Smooth muscle cell (in vitro differentiated cells): ENCODE measurements around the gene SFN. TPM values are rescaled to one million over a fixed set of nuclear protein-coding genes. Genes with fewer than 3 reads are reported as not detected.

Source experiments
- DNase-seq: peaks from one replicate; lab custom pipeline; 2025; ENCODE audit not compliant: unreplicated experiment; lab: John Stamatoyannopoulos, UW
- H2AFZ ChIP-seq: fragments of 200-600 bp; sonication (generic); 2 replicates; pipeline ENCODE4 v1.6.0; 2016; ENCODE audit warnings: antibody characterized with exemption, low read depth, mild to moderate bottlenecking
- H3F3A ChIP-seq: fragments of 200-600 bp; sonication (generic); 2 replicates; pipeline ENCODE4 v1.6.0; 2017; ENCODE audit warnings: antibody characterized with exemption, low read depth
- H3K27ac ChIP-seq: fragments of 200-600 bp; sonication (generic); 2 replicates; pipeline ENCODE4 v1.5.1; 2016; ENCODE audit warnings: low read depth, mild to moderate bottlenecking
- H3K27me3 ChIP-seq: fragments of 200-600 bp; sonication (generic); 2 replicates; pipeline ENCODE4 v1.6.1; 2016; ENCODE audit warnings: low read depth, mild to moderate bottlenecking
- H3K36me3 ChIP-seq: fragments of 200-600 bp; sonication (generic); 2 replicates; pipeline ENCODE4 v1.5.1; 2016; ENCODE audit warnings: low read depth
- H3K4me1 ChIP-seq: fragments of 200-600 bp; sonication (generic); 2 replicates; pipeline ENCODE4 v1.5.1; 2016; ENCODE audit warnings: low read depth
- H3K4me2 ChIP-seq: fragments of 200-600 bp; sonication (generic); 2 replicates; pipeline ENCODE4 v1.6.0; 2016; ENCODE audit warnings: mild to moderate bottlenecking
- H3K4me3 ChIP-seq: fragments of 200-600 bp; sonication (generic); 2 replicates; pipeline ENCODE4 v1.5.1; 2016; ENCODE audit warnings: mild to moderate bottlenecking
- H3K79me2 ChIP-seq: fragments of 200-600 bp; sonication (generic); 2 replicates; pipeline ENCODE4 v1.6.0; 2016; ENCODE audit warnings: low read depth, mild to moderate bottlenecking
- H3K9ac ChIP-seq: fragments of 200-600 bp; sonication (generic); 2 replicates; pipeline ENCODE4 v1.6.0; 2016; ENCODE audit warnings: low read depth
- H3K9me3 ChIP-seq: fragments of 200-600 bp; sonication (generic); replicated peaks from 2 replicates; pipeline ENCODE4 v1.5.1; 2016; ENCODE audit warnings: low read depth
- H4K20me1 ChIP-seq: fragments of 200-600 bp; sonication (generic); 2 replicates; pipeline ENCODE4 v1.6.0; 2016; ENCODE audit warnings: low read depth
- WGBS: methylation state at CpG from one replicate; pipeline ENCODE4 v1.1.7; 2016; ENCODE audit warnings: low lambda C conversion rate; 5-methylcytosine and 5-hydroxymethylcytosine counted together
- polyA plus RNA-seq: library from polyadenylated mRNA; unstranded; fragments of >200 nt; fragmentation: Nextera tagmentation; extraction: Ambion mirVana; gene quantifications from 2 replicates; pipeline ENCODE4 v1.2.1, GENCODE V29; 2016
- total RNA-seq: library from RNA; depleted of rRNA; stranded (reverse); fragments of >200 nt; gene quantifications from 2 replicates; pipeline ENCODE4 v1.2.3, GENCODE V29; 2014
- TF ChIP-seq, protein P1 (sequence below): fragments of 200-600 bp; sonication (generic); IDR thresholded peaks from 2 replicates; pipeline ENCODE4 v1.5.1; 2017; ENCODE audit warnings: borderline replicate concordance, mild to moderate bottlenecking, antibody characterized with exemption; ENCODE audit not compliant: insufficient read depth, poor library complexity, severe bottlenecking

Gene SFN
- total and polyA plus RNA-seq, 2 experiments from 2014 or later = 110 to 112 TPM

GRCh38 chr1:26827106-26827604 lies 35.8 kb upstream of the SFN start:
- Histone ChIP-seq H3K4me1 (peaks cover 21% of the 10 kb centered on the region), H3K9ac (peak overlapping the region; percentile 54), H3K27ac (no peak overlapping the region), H4K20me1 (peaks cover 47% of the 10 kb centered on the region), H3K79me2 (peaks cover 40% of the 10 kb centered on the region), H3K4me3 (peak overlapping the region; percentile 69), H2AFZ (no peak overlapping the region), H3K36me3 (no peaks in the 10 kb centered on the region), H3K27me3 (no peaks in the 10 kb centered on the region), H3K9me3 (no peaks in the 10 kb centered on the region), H3F3A (no peaks in the 10 kb centered on the region), H3K4me2 (peak overlapping the region; percentile 93)
- DNase-seq = no peak
- WGBS = 34% methylated on average over 3 of the region's 17 CpGs
- TF ChIP-seq, protein P1, sequence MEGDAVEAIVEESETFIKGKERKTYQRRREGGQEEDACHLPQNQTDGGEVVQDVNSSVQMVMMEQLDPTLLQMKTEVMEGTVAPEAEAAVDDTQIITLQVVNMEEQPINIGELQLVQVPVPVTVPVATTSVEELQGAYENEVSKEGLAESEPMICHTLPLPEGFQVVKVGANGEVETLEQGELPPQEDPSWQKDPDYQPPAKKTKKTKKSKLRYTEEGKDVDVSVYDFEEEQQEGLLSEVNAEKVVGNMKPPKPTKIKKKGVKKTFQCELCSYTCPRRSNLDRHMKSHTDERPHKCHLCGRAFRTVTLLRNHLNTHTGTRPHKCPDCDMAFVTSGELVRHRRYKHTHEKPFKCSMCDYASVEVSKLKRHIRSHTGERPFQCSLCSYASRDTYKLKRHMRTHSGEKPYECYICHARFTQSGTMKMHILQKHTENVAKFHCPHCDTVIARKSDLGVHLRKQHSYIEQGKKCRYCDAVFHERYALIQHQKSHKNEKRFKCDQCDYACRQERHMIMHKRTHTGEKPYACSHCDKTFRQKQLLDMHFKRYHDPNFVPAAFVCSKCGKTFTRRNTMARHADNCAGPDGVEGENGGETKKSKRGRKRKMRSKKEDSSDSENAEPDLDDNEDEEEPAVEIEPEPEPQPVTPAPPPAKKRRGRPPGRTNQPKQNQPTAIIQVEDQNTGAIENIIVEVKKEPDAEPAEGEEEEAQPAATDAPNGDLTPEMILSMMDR = no peak

DNA sequence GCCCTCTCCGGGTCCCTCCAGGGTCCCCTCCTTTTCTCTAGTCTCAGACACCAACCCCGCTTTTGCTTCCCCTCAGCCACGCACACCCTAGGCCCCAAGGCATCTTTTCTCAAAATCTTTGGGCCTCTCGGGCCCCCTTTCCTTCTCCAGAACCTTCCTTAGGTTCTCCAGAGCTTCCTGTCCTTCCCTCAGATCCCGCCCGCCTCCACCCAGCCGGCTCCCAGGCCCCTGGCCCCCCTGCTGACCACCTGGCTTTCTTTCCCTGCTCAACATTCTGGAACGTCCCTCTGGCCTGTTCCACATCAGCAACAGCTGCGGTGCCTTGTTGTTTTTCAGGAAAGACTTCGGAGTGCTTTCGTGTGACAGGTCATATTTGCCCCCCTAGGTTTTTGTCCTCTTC lies 35.3 kb upstream of the SFN start:
- no peaks in the 10 kb centered on the region for H3K36me3 ChIP-seq
- DNase-seq = no peak
- no peak overlapping the region for H3K9ac ChIP-seq
- H3K79me2 ChIP-seq = peaks cover 40% of the 10 kb centered on the region
- TF ChIP-seq, protein P1 = no peak
- no peaks in the 10 kb centered on the region for H3K27me3 ChIP-seq
- WGBS = 69% methylated on average over 11 of the region's 11 CpGs
- H3K4me2 ChIP-seq = peak overlapping the region; percentile 93
- no peaks in the 10 kb centered on the region for H3K9me3 ChIP-seq
- H3K4me3 ChIP-seq = peak overlapping the region; percentile 69
- no peaks in the 10 kb centered on the region for H3F3A ChIP-seq
- no peak overlapping the region for H3K27ac ChIP-seq
- H2AFZ ChIP-seq = no peak overlapping the region
- peaks cover 51% of the 10 kb centered on the region for H4K20me1 ChIP-seq
- H3K4me1 ChIP-seq = peaks cover 21% of the 10 kb centered on the region

DNA sequence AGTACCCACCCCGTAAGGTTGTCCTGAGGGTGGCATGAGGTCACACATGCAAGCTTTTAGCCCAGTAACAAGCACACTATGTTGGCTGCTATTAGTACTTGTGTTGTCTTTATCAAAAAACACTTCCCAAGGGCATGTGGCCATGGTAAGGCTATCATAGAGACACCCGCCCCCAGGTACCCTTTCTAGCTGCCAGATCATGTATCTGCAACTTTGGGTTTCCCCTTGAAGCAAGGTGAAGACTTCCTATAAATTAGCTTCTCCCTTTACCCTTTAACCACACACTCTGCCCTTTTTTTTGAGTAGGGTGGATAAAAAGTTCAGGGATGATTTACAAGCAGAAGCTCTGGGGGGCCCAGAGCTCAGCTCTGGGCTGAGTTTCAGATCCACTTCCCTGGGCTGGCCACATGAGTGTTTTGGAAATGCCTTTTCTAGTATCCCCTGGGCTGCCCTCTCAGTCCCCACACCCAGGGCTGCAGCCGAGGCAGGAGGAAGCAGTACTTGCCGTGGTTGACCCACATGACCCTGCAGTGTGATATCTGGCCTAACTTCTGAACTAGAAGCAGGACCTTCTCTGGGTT lies 34.4 kb upstream of the SFN start:
- H3K9me3 ChIP-seq = no peaks in the 10 kb centered on the region
- no peak overlapping the region for H2AFZ ChIP-seq
- whole genome bisulfite sequencing = 84% methylated on average over 4 of the region's 4 CpGs
- H4K20me1 ChIP-seq = peaks cover 51% of the 10 kb centered on the region
- peaks cover 21% of the 10 kb centered on the region for H3K4me1 ChIP-seq
- H3K9ac ChIP-seq = no peak overlapping the region
- H3K27ac ChIP-seq = no peak overlapping the region
- H3K27me3 ChIP-seq = no peaks in the 10 kb centered on the region
- peaks cover 40% of the 10 kb centered on the region for H3K79me2 ChIP-seq
- H3K4me2 ChIP-seq = peak overlapping the region; percentile 9
- TF ChIP-seq, protein P1 = no peak
- no peaks in the 10 kb centered on the region for H3K36me3 ChIP-seq
- no peaks in the 10 kb centered on the region for H3F3A ChIP-seq
- H3K4me3 ChIP-seq = no peak overlapping the region
- DNase-seq = no peak
